Measurements from ENCODE around the gene SCUBE3.

Gene SCUBE3

GRCh38 chr6:35213824-35214756 is at the start of gene SCUBE3:
Gene SCUBE3 (plus strand): TSS chr6:35213956. CDS start chr6:35214419, 463 bp downstream.
- Histone ChIP-seq H3K27ac (peak within 1 kb of the TSS; percentile 88 to 89), H3K4me3 (peak within 1 kb of the TSS; percentile 59 to 90), H3K27me3 (no peaks in the 10 kb centered on the region), H3K9me3 (no peaks in the 10 kb centered on the region), H3K4me1 (peaks cover 3 to 51% (median 30%) of the 10 kb centered on the region in 4 donors), H3K36me3 (no peaks in the 10 kb centered on the region)
- DNase-seq: peak in 1 of 2 donors; percentile 36
- TF ChIP-seq CTCF (IDR thresholded peaks at IDR 0.05): no peak
- intact Hi-C loops (cut with DNase I; ENCODE audit: low total_unique reads): no loop called here

- Histone ChIP-seq H3K4me3 (no peak overlapping the region), H3K4me1 (peaks cover 0 to 39% (median 14%) of the 10 kb centered on the region in 4 donors), H3K27ac (no peak overlapping the region), H3K27me3 (no peaks in the 10 kb centered on the region), H3K36me3 (no peaks in the 10 kb centered on the region), H3K9me3 (no peaks in the 10 kb centered on the region)
- no peak for TF ChIP-seq CTCF (IDR thresholded peaks at IDR 0.05)
- DNase-seq: no peak
- intact Hi-C loops (cut with DNase I; ENCODE audit: low total_unique reads): no loop called here
Observed at GRCh38 chr6:35164277-35164676, 49.5 kb upstream of the SCUBE3 start.

GRCh38 chr6:35164868-35165267 is 48.9 kb upstream of the SCUBE3 start:
- no peaks in the 10 kb centered on the region for H3K36me3 ChIP-seq
- H3K27me3 ChIP-seq: no peaks in the 10 kb centered on the region
- intact Hi-C loops (cut with DNase I; ENCODE audit: low total_unique reads): no loop called here
- no peak overlapping the region for H3K4me3 ChIP-seq
- H3K9me3 ChIP-seq: no peaks in the 10 kb centered on the region
- no peak for DNase-seq
- no peak for TF ChIP-seq CTCF (IDR thresholded peaks at IDR 0.05)
- H3K4me1 ChIP-seq: peaks cover 0 to 39% (median 14%) of the 10 kb centered on the region in 4 donors
- no peak overlapping the region for H3K27ac ChIP-seq

- Histone ChIP-seq H3K27ac (peak overlapping the region in 1 of 2 donors; percentile 30), H3K27me3 (no peaks in the 10 kb centered on the region), H3K36me3 (no peaks in the 10 kb centered on the region), H3K4me1 (peaks cover 0 to 39% (median 14%) of the 10 kb centered on the region in 4 donors), H3K4me3 (no peak overlapping the region), H3K9me3 (no peaks in the 10 kb centered on the region)
- intact Hi-C loops (cut with DNase I; ENCODE audit: low total_unique reads): no loop called here
- no peak for TF ChIP-seq CTCF (IDR thresholded peaks at IDR 0.05)
- no peak for DNase-seq
Observed at GRCh38 chr6:35165630-35166071, 48.1 kb upstream of the SCUBE3 start.

- Histone ChIP-seq H3K36me3 (no peaks in the 10 kb centered on the region), H3K9me3 (no peaks in the 10 kb centered on the region), H3K4me1 (peaks cover 0 to 34% (median 14%) of the 10 kb centered on the region in 4 donors), H3K4me3 (no peak overlapping the region), H3K27ac (peak overlapping the region in 1 of 2 donors; percentile 30), H3K27me3 (no peaks in the 10 kb centered on the region)
- no peak for DNase-seq
- intact Hi-C loops (cut with DNase I; ENCODE audit: low total_unique reads): no loop called here
- TF ChIP-seq CTCF (IDR thresholded peaks at IDR 0.05): no peak
Observed at GRCh38 chr6:35166116-35166515, 47.6 kb upstream of the SCUBE3 start.

All from tibial artery (tissue), 4 donors.